Activated CD8-positive, alpha-beta memory T cell treated with anti-CD3 and anti-CD28 coated beads for 36 hours (primary cell): ENCODE results near the gene PTPRD. TPM values are rescaled to one million over a fixed set of nuclear protein-coding genes. Genes with fewer than 3 reads are reported as not detected.

ENCODE experiments used
- CTCF ChIA-PET: fragments of 350-600 bp; sonication (Branson Sonifier 250); formaldehyde crosslinking; loops from one replicate; lab custom pipeline; 2021; ENCODE audit warnings: antibody characterized with exemption; lab: Charles Lee
- POLR2A ChIA-PET: fragments of 350-600 bp; sonication (Branson Sonifier 250); formaldehyde crosslinking; loops from one replicate; lab custom pipeline; 2021; ENCODE audit warnings: antibody characterized with exemption; lab: Charles Lee
- total RNA-seq, 2 experiments: library from RNA; stranded (reverse); gene quantifications; one replicate each; pipeline ENCODE4 v1.2.3, GENCODE V29; 2021

Gene PTPRD
- total RNA-seq, 2 experiments from 2014 or later, result 0.10 to 0.15 TPM

- CTCF ChIA-PET, result interaction anchor here (0.5 kb wide), 1 partner anchor 64 kb away, joined by 3 read pairs; no protein-coding TSS in a partner anchor
Measured at GRCh38 chr9:10080012-10080411, 532.8 kb downstream of the PTPRD start.

DNA sequence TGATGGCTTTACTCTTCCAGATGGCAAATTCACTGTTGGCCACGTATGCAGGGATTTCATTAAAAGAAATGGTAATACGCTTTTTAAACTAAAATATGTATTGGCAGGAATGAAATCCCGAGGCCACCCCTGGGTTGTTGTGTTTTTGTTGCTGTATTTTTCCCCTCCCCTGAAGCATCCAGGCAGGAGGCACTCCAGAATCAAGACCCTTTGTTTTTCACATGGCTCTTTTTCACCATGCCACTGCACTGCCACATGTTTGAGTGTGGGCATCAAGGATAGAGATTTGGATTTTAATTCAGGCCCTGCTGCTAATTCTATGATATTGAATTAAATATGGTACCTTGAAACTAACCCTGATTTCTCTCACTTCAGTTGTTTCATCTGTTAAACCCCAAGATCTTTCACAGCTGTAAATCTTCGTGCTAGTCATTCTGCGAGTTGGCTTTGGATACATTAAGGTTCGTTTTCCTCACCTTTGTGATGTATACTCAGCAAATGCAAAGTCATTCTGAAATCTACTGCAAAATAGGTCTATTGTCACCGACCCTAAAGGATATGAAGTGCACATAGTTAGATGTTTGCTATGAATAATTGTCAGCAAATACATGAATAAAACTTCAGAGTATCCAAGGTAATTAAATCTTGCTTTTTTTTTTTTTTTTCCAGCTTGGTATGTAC, 533.4 kb downstream of the PTPRD start:
- ChIA-PET POLR2A (no interaction called here), CTCF (no interaction called here)

More at GRCh38 chr9:10080012-10080411, 532.8 kb downstream of the PTPRD start:
- POLR2A ChIA-PET, result no interaction called here

- POLR2A ChIA-PET, result no interaction called here
- CTCF ChIA-PET, result no interaction called here
Measured at GRCh38 chr9:10071579-10071978, 541.2 kb downstream of the PTPRD start.

DNA sequence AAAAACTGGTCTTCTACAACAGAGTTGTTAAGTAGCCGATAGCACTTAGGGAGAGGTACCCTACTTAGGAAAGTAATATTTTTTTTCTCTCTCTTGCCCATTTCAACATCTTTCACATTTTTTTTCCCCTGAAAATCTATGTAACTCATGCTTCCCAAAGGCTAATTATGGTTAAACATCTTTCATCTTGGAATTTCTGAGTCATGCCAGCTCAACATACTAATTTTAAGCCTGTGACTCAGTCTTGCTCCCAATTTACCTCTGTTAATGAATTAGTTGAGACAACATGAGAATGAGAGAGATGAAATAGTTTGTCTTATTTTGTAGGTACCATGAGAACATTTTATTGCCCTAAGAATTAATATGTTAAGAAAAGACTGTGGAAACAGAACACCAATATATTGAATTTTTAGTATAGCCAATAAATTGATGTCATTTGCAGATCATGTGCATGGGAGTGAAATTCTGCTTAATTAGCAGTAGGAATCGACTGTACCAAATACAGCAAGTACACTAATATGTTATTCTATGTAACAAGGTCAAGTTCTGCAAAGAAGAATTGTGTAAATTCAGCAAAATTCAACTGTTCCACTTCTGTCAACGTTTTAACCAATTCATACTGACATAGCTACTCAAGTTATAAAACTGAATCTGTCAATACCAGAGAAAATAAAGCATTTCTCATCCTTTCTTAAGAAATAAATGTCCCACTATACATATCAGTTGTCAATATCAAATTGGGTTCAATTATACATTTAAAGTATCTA, 550.0 kb downstream of the PTPRD start:
- POLR2A ChIA-PET, result no interaction called here
- CTCF ChIA-PET, result no interaction called here

- ChIA-PET CTCF (no interaction called here), POLR2A (no interaction called here)
Measured at GRCh38 chr9:10059044-10059443, 553.8 kb downstream of the PTPRD start.

GRCh38 chr9:10055886-10056395, 556.9 kb downstream of the PTPRD start:
- CTCF ChIA-PET, result no interaction called here
- POLR2A ChIA-PET, result no interaction called here

DNA sequence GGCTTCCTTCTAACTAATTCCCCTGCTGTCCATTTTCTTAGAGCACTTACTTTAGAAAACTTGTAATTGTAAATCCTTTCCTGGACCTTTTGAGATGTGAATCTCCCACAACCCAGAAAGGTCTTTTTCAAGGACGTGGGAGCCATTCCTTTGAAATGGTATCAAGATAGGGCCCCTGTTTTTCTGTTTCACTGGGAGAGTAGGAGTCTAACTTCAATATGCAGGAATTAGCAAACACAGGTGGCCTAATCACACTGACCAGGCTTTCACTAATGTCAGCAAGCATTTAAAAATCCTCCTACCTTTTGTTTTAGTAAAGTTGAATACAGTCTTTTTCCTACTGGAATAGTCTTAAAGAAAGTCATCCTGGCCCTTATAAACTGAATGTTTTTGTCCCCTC, 558.3 kb downstream of the PTPRD start:
- CTCF ChIA-PET, result no interaction called here
- POLR2A ChIA-PET, result no interaction called here

- ChIA-PET CTCF (no interaction called here), POLR2A (no interaction called here)
Measured at GRCh38 chr9:10052916-10053315, 559.9 kb downstream of the PTPRD start.

DNA sequence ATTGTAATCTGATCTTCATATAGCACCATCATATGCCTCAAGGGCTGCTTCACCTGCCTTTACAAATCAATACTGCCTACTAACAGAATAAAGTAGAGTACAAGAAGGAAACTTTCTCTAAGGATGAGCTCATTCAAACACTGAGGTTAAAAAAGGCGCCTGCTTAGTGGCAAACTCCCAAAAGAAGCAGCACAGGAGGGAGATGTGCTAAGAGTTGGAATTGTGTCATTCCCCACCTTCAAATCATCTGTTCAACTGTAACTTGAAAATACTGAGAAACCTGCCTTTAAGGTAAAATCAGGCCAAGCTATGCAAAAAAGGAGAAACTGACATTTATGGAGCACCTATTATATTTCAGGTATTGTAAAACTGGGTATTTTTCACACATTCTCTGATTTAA, 560.6 kb downstream of the PTPRD start:
- CTCF ChIA-PET, result no interaction called here

DNA sequence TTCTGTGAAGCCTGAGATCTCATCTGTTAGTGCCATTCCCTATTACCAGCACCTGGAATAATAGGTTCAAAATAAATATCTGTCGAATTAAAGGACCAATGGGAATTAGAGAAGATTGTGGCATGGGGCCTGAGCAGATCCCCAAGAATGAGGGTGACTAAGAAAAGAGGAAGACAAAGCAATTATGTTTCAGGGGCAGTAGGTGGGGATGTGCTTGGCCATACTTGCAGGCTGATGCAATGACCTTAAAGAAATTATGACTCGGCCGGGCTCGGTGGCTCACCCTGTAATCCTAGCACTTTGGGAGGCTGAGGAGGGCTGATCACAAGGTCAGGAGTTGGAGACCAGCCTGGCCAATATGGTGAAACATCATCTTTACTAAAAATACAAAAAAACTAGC, 562.8 kb downstream of the PTPRD start:
- POLR2A ChIA-PET, result no interaction called here
- CTCF ChIA-PET, result no interaction called here

More for the DNA sequence above, 560.6 kb downstream of the PTPRD start:
- POLR2A ChIA-PET, result no interaction called here

GRCh38 chr9:10048994-10049393, 563.8 kb downstream of the PTPRD start:
- ChIA-PET POLR2A (no interaction called here), CTCF (no interaction called here)

DNA sequence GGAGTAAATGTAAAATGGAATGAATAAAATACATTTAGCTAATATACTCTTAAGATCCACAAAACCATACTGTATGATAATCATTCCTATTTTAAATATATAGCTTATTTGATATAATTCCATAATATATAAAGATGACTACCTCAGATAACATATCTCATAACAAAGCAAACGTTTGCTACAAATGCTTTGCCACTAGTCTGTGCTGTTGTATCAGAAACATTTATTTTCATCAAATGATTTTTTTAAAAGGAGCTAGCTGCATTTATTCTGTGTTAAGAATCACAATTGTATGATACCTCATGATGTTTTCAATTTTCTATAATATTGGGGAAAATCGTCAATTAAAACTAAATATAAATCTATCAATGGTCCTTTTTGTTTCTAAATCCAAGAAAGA, 567.2 kb downstream of the PTPRD start:
- ChIA-PET POLR2A (no interaction called here), CTCF (no interaction called here)

DNA sequence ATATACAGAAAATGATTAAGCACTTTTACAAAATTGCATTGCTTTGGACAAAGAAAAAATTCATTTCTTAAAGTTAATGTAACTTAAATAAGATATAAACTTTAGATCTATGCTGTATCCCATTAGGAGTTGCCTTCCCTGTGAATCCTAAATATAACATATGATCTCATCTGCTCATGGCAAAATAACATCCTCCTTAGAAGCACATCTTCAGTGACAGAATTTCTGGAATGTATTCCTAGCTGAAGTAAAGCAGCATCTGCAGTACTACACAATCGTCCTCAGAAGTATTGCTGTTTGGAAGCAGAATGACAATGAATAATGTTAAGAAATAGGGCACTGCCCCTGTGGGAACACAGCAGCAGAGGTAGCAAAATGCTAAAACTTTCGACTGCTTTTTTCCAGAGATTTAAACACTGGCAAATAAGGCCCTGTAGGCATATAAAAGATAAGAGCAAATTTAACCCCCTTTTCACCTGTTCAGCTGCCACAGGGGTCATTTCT, 571.0 kb downstream of the PTPRD start:
- POLR2A ChIA-PET, result no interaction called here
- CTCF ChIA-PET, result no interaction called here

GRCh38 chr9:10036095-10036494, 576.7 kb downstream of the PTPRD start:
- POLR2A ChIA-PET, result no interaction called here
- CTCF ChIA-PET, result no interaction called here

GRCh38 chr9:10032166-10032565, 580.6 kb downstream of the PTPRD start:
- CTCF ChIA-PET, result no interaction called here
- POLR2A ChIA-PET, result no interaction called here

GRCh38 chr9:10026443-10026984, 586.3 kb downstream of the PTPRD start:
- CTCF ChIA-PET, result no interaction called here
- POLR2A ChIA-PET, result no interaction called here

DNA sequence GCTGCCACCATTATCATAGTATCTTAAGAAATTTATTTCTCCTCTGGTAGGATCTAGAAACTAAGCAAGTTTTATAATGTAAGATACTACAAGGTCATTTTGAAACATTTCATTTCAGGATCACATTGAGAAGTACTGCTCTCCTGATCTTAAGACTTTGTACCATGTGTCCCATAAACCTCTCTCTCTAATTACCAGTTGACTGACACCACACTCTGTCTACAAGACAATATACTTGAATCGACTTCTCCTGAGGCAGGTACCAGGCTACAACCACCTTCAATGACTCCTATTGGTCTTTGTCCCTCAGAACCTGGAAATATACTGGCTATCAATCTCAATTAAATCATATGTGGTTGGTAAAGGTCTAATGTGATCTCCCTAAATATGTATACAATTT, 597.0 kb downstream of the PTPRD start:
- ChIA-PET CTCF (interaction anchor here (0.7 kb wide), 1 partner anchor 64 kb away, joined by 3 read pairs; no protein-coding TSS in a partner anchor), POLR2A (no interaction called here)

- CTCF ChIA-PET, result no interaction called here
- POLR2A ChIA-PET, result no interaction called here
Measured at GRCh38 chr9:10014889-10015288, 597.9 kb downstream of the PTPRD start.

- CTCF ChIA-PET, result no interaction called here
- POLR2A ChIA-PET, result no interaction called here
Measured at GRCh38 chr9:10009401-10009800, 603.4 kb downstream of the PTPRD start.

- POLR2A ChIA-PET, result no interaction called here
Measured at GRCh38 chr9:10008101-10008799, 604.6 kb downstream of the PTPRD start.

More at GRCh38 chr9:10008101-10008799, 604.6 kb downstream of the PTPRD start:
- CTCF ChIA-PET, result no interaction called here
